NCI-H128 (cell line): Measurements from ENCODE around the gene FGB.

Experiments used
- DNase-seq: peaks from one replicate; lab custom pipeline; 2025; ENCODE audit not compliant: unreplicated experiment; lab: John Stamatoyannopoulos, UW

FGB gene

GRCh38 chr4:154565704-154566103 is 2.9 kb downstream of the FGB start:
- no peak for DNase-seq

- DNase-seq = no peak
Measured at GRCh38 chr4:154566639-154567204, 3.9 kb downstream of the FGB start.

GRCh38 chr4:154569028-154569427 is 6.2 kb downstream of the FGB start:
- no peak for DNase-seq

GRCh38 chr4:154569584-154569983 is 6.8 kb downstream of the FGB start:
- DNase-seq = no peak

GRCh38 chr4:154573190-154573870 is 10.5 kb downstream of the FGB start:
- DNase-seq = no peak

- DNase-seq = no peak
Measured at GRCh38 chr4:154574311-154574710, 11.5 kb downstream of the FGB start.

- DNase-seq = no peak
Measured at GRCh38 chr4:154577324-154577723, 14.5 kb downstream of the FGB start.

- DNase-seq = no peak
Measured at GRCh38 chr4:154578919-154579318, 16.1 kb downstream of the FGB start.

GRCh38 chr4:154579927-154580326 is 17.1 kb downstream of the FGB start:
- DNase-seq = no peak

GRCh38 chr4:154582723-154583122 is 19.9 kb downstream of the FGB start:
- DNase-seq = no peak

GRCh38 chr4:154583230-154583629 is 20.4 kb downstream of the FGB start:
- DNase-seq = no peak

- DNase-seq = no peak
Measured at GRCh38 chr4:154583677-154584076, 20.9 kb downstream of the FGB start.

- no peak for DNase-seq
Measured at GRCh38 chr4:154584259-154584658, 21.4 kb downstream of the FGB start.

GRCh38 chr4:154585369-154586018 is 22.7 kb downstream of the FGB start:
- no peak for DNase-seq

- DNase-seq = no peak
Measured at GRCh38 chr4:154586296-154587033, 23.7 kb downstream of the FGB start.

- no peak for DNase-seq
Measured at GRCh38 chr4:154588198-154588597, 25.4 kb downstream of the FGB start.

GRCh38 chr4:154589296-154590197 is 26.7 kb downstream of the FGB start:
- DNase-seq = no peak

GRCh38 chr4:154590329-154591006 is 27.7 kb downstream of the FGB start, which contains the start of gene FGA:
FGA (minus strand) TSS chr4:154590742; CDS start chr4:154590687, 55 bp downstream.
- no peak for DNase-seq

GRCh38 chr4:154591890-154592289 is 29.1 kb downstream of the FGB start:
- no peak for DNase-seq

- DNase-seq = no peak
Measured at GRCh38 chr4:154593868-154594267, 31.1 kb downstream of the FGB start.
